A549 (cell line): Measurements from ENCODE around the gene PUS7. TPM values are rescaled to one million over a fixed set of nuclear protein-coding genes. Genes with fewer than 3 reads are reported as not detected.
"Not testable (repeated sequence)": the region's sequence is repeated elsewhere in the genome, so short reads cannot be mapped to it uniquely, and the experiment has no call there.

ENCODE experiments used
- ATAC-seq, 2 experiments: fragments of 200-7000 bp in 1 of 2; fragments of >200 bp in 1 of 2; cut with Nextera tagmentation in 1 of 2; cut with Tn5 transposase in 1 of 2; 3 replicates each; pipeline versions ENCODE4 v1.8.0 to v1.9.1; 2018 to 2020; ENCODE audit warnings: mild to moderate bottlenecking in 1 of 2, moderate library complexity in 1 of 2
- CTCF ChIA-PET: fragments of 300-600 bp; sonication (Branson Sonifier 250); formaldehyde crosslinking; extraction: SDS; loops from one replicate; lab custom pipeline; 2021; ENCODE audit warnings: antibody characterized with exemption, inconsistent platforms; lab: Yijun Ruan, JAX
- POLR2A ChIA-PET: fragments of 350-600 bp; formaldehyde crosslinking; extraction: SDS; loops from one replicate; lab custom pipeline; 2021; ENCODE audit warnings: antibody characterized with exemption, inconsistent platforms; lab: Yijun Ruan, JAX
- DNase-seq, 2 experiments: peaks; one replicate each; pipeline versions ENCODE4 v3.0.0 to v3.0.0-alpha.2; 2011 to 2016; ENCODE audit warnings: low read depth in 1 of 2, low spot score in 1 of 2
- FAIRE-seq: peaks from 2 replicates; lab custom pipeline; 2011; peaks lifted over from hg19 to GRCh38; lab: Jason Lieb, UNC
- H3K27ac ChIP-seq, 2 experiments: fragments of >200 bp; sonication (Bioruptor Twin); formaldehyde crosslinking; 3 replicates each; pipeline ENCODE4 v1.5.1; 2016 to 2017
- H3K4me1 ChIP-seq: fragments of >200 bp; sonication (Bioruptor Twin); formaldehyde crosslinking; 3 replicates; pipeline ENCODE4 v1.6.1; 2016
- H3K4me2 ChIP-seq: fragments of >200 bp; sonication (Bioruptor Twin); formaldehyde crosslinking; 3 replicates; pipeline ENCODE4 v1.6.1; 2016
- H3K4me3 ChIP-seq: fragments of >200 bp; sonication (Bioruptor Twin); formaldehyde crosslinking; 3 replicates; pipeline ENCODE4 v1.5.1; 2016
- H3K9me3 ChIP-seq: fragments of >200 bp; sonication (Bioruptor Twin); formaldehyde crosslinking; 3 replicates; pipeline ENCODE4 v1.6.1; 2016
- CBX2 ChIP-seq: fragments of 200-600 bp; sonication (generic); IDR thresholded peaks from 2 replicates; pipeline ENCODE4 v1.6.1; 2016; ENCODE audit warnings: low read depth, mild to moderate bottlenecking, borderline replicate concordance
- CBX8 ChIP-seq: fragments of 200-600 bp; sonication (generic); IDR thresholded peaks from 2 replicates; pipeline ENCODE4 v1.6.1; 2016
- CEBPB ChIP-seq, 2 experiments: fragments of >200 bp in 1 of 2; sonication (Bioruptor Twin) in 1 of 2; formaldehyde crosslinking in 1 of 2; IDR thresholded peaks; 2 replicates each; pipeline ENCODE4 v1.6.1; 2012 to 2016
- EHF ChIP-seq: fragments of 250-450 bp; sonication (Bioruptor Pico); IDR thresholded peaks from 2 replicates; pipeline ENCODE4 v1.5.0; 2020; ENCODE audit warnings: mild to moderate bottlenecking
- EHMT2 ChIP-seq: fragments of 200-600 bp; sonication (generic); IDR thresholded peaks from 2 replicates; pipeline ENCODE4 v1.6.1; 2016; ENCODE audit warnings: antibody characterized with exemption, low read depth, mild to moderate bottlenecking, moderate library complexity
- ESRRA ChIP-seq: fragments of 150-350 bp; IDR thresholded peaks from 2 replicates; pipeline ENCODE4 v1.6.1; 2014; ENCODE audit warnings: mild to moderate bottlenecking, low read length, borderline replicate concordance
- FOXS1 ChIP-seq: fragments of 250-450 bp; sonication (Bioruptor Pico); IDR thresholded peaks from 2 replicates; pipeline ENCODE4 v1.5.0; 2020; ENCODE audit warnings: mild to moderate bottlenecking, moderate library complexity
- GATA3 ChIP-seq: IDR thresholded peaks from 2 replicates; pipeline ENCODE4 v1.6.1; 2012; ENCODE audit warnings: borderline replicate concordance
- HOXA7 ChIP-seq: fragments of 250-450 bp; sonication (Bioruptor Pico); IDR thresholded peaks from 2 replicates; pipeline ENCODE4 v1.5.0; 2020; ENCODE audit warnings: mild to moderate bottlenecking, moderate library complexity
- JUN ChIP-seq, 2 experiments: fragments of >200 bp; sonication (Bioruptor Twin); formaldehyde crosslinking; IDR thresholded peaks; 2 replicates in 1 of 2; 3 replicates in 1 of 2; pipeline ENCODE4 v1.6.1; 2016 to 2017
- KDM1A ChIP-seq: fragments of 200-600 bp; sonication (generic); IDR thresholded peaks from 2 replicates; pipeline ENCODE4 v1.6.1; 2016; ENCODE audit warnings: low read depth, mild to moderate bottlenecking
- MAFK ChIP-seq: fragments of 450-650 bp; IDR thresholded peaks from 2 replicates; pipeline ENCODE4 v1.6.1; 2014; ENCODE audit not compliant: partially characterized antibody
- MYC ChIP-seq: IDR thresholded peaks from 2 replicates; pipeline ENCODE4 v1.6.1; 2012; ENCODE audit warnings: mild to moderate bottlenecking, inconsistent platforms, low read length, improper control_type of control experiment, borderline replicate concordance
- POLR2A ChIP-seq: IDR thresholded peaks from 2 replicates; pipeline ENCODE4 v1.6.1; 2012; ENCODE audit warnings: mild to moderate bottlenecking, low read length
- RNF2 ChIP-seq: fragments of 200-600 bp; sonication (generic); IDR thresholded peaks from 2 replicates; pipeline ENCODE4 v1.6.1; 2016; ENCODE audit warnings: low read depth, mild to moderate bottlenecking, antibody characterized with exemption, moderate library complexity, borderline replicate concordance
- SMC3 ChIP-seq: fragments of >200 bp; sonication (Bioruptor Twin); formaldehyde crosslinking; IDR thresholded peaks from 3 replicates; pipeline ENCODE4 v1.6.1; 2018; ENCODE audit warnings: inconsistent platforms
- SREBF2 ChIP-seq: fragments of 450-650 bp; IDR thresholded peaks from 2 replicates; pipeline ENCODE4 v1.6.1; 2014; ENCODE audit warnings: mild to moderate bottlenecking, moderate library complexity
- TFCP2L1 ChIP-seq: fragments of 250-450 bp; sonication (Bioruptor Pico); IDR thresholded peaks from 2 replicates; pipeline ENCODE4 v1.5.0; 2021; ENCODE audit warnings: mild to moderate bottlenecking
- ZC3H11A ChIP-seq: fragments of 450-650 bp; IDR thresholded peaks from 2 replicates; pipeline ENCODE4 v1.6.1; 2014; ENCODE audit warnings: antibody characterized with exemption, mild to moderate bottlenecking
- ZFP36 ChIP-seq: fragments of 450-650 bp; IDR thresholded peaks from 2 replicates; pipeline ENCODE4 v1.6.1; 2014; ENCODE audit warnings: borderline replicate concordance; ENCODE audit not compliant: partially characterized antibody
- ZSCAN20 ChIP-seq: fragments of 250-450 bp; sonication (Bioruptor Pico); IDR thresholded peaks from 2 replicates; pipeline ENCODE4 v1.8.0; 2022; ENCODE audit warnings: mild to moderate bottlenecking, moderate library complexity
- WGBS: methylation state at CpG from one replicate; pipeline ENCODE4 v1.1.6; 2017; ENCODE audit errors: missing lambda C conversion rate; 5-methylcytosine and 5-hydroxymethylcytosine counted together
- polyA plus RNA-seq, 4 experiments: library from polyadenylated mRNA; depleted of rRNA in 3 of 4; stranded (reverse); fragments of >200 nt; fragmentation: RNase III in 1 of 4; extraction: RNeasy Plus Mini Kit Qiagen cat#74134 plus additional on column Dnase treatment in 1 of 4; gene quantifications; 2 replicates in 3 of 4; 3 replicates in 1 of 4; pipeline ENCODE4 v1.2.3, GENCODE V29; 2011 to 2017
- TF ChIP-seq, protein P1 (sequence below): fragments of >200 bp; sonication (Bioruptor Twin); formaldehyde crosslinking; IDR thresholded peaks from 3 replicates; pipeline ENCODE4 v1.5.1; 2016
- TF ChIP-seq, protein P2 (sequence below): IDR thresholded peaks from 2 replicates; pipeline ENCODE4 v1.6.1; 2012
- TF ChIP-seq, protein P3 (sequence below): IDR thresholded peaks from 2 replicates; pipeline ENCODE4 v1.6.1; 2012
- TF ChIP-seq, protein P4 (sequence below): fragments of 450-650 bp; IDR thresholded peaks from 2 replicates; pipeline ENCODE4 v1.6.1; 2014; ENCODE audit warnings: antibody characterized with exemption

Gene PUS7
- polyA plus RNA-seq, 2 of the 4 experiments (the other 2 are of a cell fraction), result 33.1 to 47.9 TPM

DNA sequence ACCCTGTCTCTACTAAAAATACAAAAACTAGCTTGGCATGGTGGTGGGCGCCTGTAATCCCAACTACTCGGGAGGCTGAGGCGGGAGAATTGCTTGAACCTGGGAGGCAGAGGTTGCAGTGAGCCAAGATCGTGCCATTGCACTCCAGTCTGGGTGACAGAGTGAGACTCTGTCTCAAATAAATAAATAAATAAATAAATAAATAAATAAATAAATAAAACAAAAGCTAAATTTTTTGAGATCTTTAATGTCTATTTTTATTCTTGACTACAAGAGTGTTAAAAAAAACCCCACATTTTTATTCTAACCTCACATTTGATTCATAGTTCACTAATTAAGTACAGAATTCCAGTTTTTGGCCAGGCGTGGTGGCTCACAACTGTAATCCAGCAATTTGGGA, 5.7 kb upstream of the PUS7 start:
- H3K9me3 ChIP-seq, H3K4me2 ChIP-seq, ATAC-seq, DNase-seq, H3K4me3 ChIP-seq, H3K4me1 ChIP-seq, FAIRE-seq, H3K27ac ChIP-seq, POLR2A ChIA-PET: not testable (repeated sequence)
- 93% methylated on average over 5 of the region's 5 CpGs for WGBS
- peak; percentile 83 for TF ChIP-seq ZC3H11A
- CTCF ChIA-PET, result interaction anchor here (0.9 to 5.4 kb wide), 2 partner anchors 9 to 547 kb away, joined by 3 to 39 read pairs; no protein-coding TSS in a partner anchor

DNA sequence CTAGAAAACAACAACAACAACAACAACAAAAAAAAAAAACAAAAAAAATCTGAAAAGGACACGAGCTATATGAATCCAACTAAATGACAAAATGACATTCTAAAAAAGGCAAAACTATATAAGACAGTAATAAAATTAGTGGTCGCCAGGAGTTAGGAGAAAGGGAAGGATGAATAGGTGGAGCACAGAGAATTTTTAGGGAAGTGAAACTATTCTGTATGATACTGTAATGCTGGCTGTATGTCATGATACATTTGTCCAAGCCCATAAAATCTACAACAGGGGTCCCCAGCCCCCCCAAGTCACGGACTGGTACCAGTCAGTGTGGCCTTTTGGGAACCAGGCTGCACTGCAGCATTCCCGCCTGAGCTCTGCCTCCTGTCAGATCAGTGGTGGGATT, 2.8 kb upstream of the PUS7 start:
- no peaks in the 10 kb centered on the region for H3K9me3 ChIP-seq
- CTCF ChIA-PET, result interaction anchor here (0.9 kb wide), 1 partner anchor 14 kb away, joined by 3 read pairs; no protein-coding TSS in a partner anchor
- H3K4me3 ChIP-seq, result no peak overlapping the region
- FAIRE-seq, result no peak
- no peak overlapping the region for H3K27ac ChIP-seq
- H3K4me1 ChIP-seq, result peaks cover 15% of the 10 kb centered on the region; the same call in 2 of the 3 replicates
- no peak overlapping the region for H3K4me2 ChIP-seq
- POLR2A ChIA-PET, result interaction anchor here (0.6 kb wide), 1 partner anchor 28 kb away, joined by 5 read pairs; no protein-coding TSS in a partner anchor
- TF ChIP-seq, protein P1, sequence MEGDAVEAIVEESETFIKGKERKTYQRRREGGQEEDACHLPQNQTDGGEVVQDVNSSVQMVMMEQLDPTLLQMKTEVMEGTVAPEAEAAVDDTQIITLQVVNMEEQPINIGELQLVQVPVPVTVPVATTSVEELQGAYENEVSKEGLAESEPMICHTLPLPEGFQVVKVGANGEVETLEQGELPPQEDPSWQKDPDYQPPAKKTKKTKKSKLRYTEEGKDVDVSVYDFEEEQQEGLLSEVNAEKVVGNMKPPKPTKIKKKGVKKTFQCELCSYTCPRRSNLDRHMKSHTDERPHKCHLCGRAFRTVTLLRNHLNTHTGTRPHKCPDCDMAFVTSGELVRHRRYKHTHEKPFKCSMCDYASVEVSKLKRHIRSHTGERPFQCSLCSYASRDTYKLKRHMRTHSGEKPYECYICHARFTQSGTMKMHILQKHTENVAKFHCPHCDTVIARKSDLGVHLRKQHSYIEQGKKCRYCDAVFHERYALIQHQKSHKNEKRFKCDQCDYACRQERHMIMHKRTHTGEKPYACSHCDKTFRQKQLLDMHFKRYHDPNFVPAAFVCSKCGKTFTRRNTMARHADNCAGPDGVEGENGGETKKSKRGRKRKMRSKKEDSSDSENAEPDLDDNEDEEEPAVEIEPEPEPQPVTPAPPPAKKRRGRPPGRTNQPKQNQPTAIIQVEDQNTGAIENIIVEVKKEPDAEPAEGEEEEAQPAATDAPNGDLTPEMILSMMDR, result no peak
- TF ChIP-seq MAFK, result no peak
- TF ChIP-seq, protein P2, sequence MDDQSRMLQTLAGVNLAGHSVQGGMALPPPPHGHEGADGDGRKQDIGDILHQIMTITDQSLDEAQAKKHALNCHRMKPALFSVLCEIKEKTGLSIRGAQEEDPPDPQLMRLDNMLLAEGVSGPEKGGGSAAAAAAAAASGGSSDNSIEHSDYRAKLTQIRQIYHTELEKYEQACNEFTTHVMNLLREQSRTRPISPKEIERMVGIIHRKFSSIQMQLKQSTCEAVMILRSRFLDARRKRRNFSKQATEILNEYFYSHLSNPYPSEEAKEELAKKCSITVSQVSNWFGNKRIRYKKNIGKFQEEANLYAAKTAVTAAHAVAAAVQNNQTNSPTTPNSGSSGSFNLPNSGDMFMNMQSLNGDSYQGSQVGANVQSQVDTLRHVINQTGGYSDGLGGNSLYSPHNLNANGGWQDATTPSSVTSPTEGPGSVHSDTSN, result no peak
- TF ChIP-seq TFCP2L1 (CRISPR knock-in tag), result no peak
- no peak for TF ChIP-seq EHF (CRISPR knock-in tag)
- TF ChIP-seq CBX8, result no peak
- no peak for TF ChIP-seq FOXS1
- no peak for TF ChIP-seq CEBPB (IDR thresholded peaks at IDR 0.05)
- TF ChIP-seq SMC3, result no peak
- no peak for DNase-seq
- no peak for ATAC-seq
- 62% methylated on average over 4 of the region's 4 CpGs for whole genome bisulfite sequencing

DNA sequence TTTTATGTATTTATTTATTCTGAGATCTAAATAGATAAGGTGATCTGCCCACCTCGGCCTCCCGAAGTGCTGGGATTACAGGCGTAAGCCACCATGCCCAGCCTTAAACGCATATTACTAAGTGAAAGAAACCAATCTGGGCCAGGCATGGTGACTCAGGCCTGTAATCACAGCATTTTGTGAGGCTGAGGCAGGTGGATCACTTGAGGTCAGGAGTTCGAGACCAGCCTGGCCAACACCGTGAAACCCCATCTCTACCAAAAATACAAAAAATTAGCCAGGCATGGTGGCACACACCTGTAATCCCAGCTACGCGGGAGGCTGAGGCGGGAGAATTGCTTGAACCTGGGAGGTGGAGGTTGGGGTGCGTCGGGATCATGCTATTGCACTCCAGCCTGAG, 2.4 kb upstream of the PUS7 start:
- DNase-seq, H3K9me3 ChIP-seq, H3K4me2 ChIP-seq, H3K27ac ChIP-seq, ATAC-seq, H3K4me3 ChIP-seq, FAIRE-seq: not testable (repeated sequence)
- WGBS, result 94% methylated on average over 11 of the region's 11 CpGs
- ChIA-PET CTCF (interaction anchor here (0.6 to 1.4 kb wide), 3 partner anchors 7 to 541 kb away, joined by 3 to 6 read pairs (median 3); partner anchors contain the start of gene RINT1), POLR2A (interaction anchor here (0.6 kb wide), 1 partner anchor 28 kb away, joined by 5 read pairs; no protein-coding TSS in a partner anchor)
- H3K4me1 ChIP-seq, result peaks cover 17% of the 10 kb centered on the region; the same call in 2 of the 3 replicates

DNA sequence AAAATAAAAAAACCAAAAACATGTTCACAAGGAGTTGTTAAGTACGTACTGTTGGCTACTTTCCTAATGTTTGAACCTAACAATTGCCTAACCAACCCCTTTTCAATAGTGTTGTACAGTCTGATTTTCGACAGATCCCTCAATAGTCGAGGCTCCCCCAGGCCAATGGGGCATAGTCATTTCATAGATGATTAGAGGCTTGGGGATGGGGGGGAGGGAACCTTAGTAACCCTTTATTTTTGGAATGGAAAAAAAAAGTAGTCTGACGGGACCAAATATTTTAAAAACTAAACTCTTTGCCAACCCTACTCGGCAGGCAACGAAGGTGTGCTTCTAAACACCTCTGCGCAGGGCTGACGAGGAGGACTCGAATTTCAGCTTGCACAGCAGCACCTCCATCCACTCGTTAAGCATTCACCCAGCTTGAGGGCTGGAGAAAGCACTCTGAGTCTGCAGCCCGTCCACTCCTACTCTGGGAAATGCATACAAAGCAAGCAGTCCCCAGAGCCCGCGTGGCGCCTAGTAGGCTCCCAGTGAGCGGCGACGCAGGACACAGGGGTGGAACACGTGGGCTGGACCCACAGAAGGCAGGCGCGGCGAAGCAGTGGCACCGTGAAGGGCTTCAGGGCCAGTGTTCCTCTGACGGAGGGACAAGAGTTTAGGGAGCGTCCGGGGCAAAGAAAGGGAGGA, 899 bp downstream of the PUS7 start:
- 8% methylated on average over 14 of the region's 25 CpGs for WGBS
- Histone ChIP-seq H3K4me2 (peak overlapping the region; percentile 91), H3K4me1 (peaks cover 16% of the 10 kb centered on the region; the same call in 2 of the 3 replicates), H3K9me3 (no peaks in the 10 kb centered on the region), H3K4me3 (peak overlapping the region; percentile 89), H3K27ac (peak overlapping the region; percentile 91 to 92)
- ChIA-PET CTCF (interaction anchor here (6.2 kb wide), 1 partner anchor 9 kb away, joined by 39 read pairs; the partner anchor contains the start of gene RINT1), POLR2A (interaction anchor here (1.6 kb wide), 1 partner anchor 10 kb away, joined by 5 read pairs; no protein-coding TSS in a partner anchor)
- peak; percentile 52 to 58 for DNase-seq
- peak; percentile 66 to 71 for ATAC-seq
- no peak for FAIRE-seq
- TF ChIP-seq ZFP36 (no peak), FOXS1 (no peak), KDM1A (no peak), RNF2 (no peak), POLR2A (no peak; the same call in 1 of the 2 replicates), ESRRA (no peak), JUN (IDR thresholded peaks at IDR 0.05) (no peak), MYC (peak; percentile 64), SREBF2 (no peak), HOXA7 (CRISPR knock-in tag) (no peak), GATA3 (no peak), ZSCAN20 (CRISPR knock-in tag) (no peak), CBX2 (no peak), EHMT2 (no peak)
- TF ChIP-seq, protein P2, result no peak
- TF ChIP-seq, protein P3, sequence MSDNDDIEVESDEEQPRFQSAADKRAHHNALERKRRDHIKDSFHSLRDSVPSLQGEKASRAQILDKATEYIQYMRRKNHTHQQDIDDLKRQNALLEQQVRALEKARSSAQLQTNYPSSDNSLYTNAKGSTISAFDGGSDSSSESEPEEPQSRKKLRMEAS, result peak; percentile 87
- TF ChIP-seq, protein P4, sequence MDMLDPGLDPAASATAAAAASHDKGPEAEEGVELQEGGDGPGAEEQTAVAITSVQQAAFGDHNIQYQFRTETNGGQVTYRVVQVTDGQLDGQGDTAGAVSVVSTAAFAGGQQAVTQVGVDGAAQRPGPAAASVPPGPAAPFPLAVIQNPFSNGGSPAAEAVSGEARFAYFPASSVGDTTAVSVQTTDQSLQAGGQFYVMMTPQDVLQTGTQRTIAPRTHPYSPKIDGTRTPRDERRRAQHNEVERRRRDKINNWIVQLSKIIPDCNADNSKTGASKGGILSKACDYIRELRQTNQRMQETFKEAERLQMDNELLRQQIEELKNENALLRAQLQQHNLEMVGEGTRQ, result peak; percentile 51; the same call in 1 of the 2 replicates
